ENCODE results near the gene ZNF415. TPM values are rescaled to one million over a fixed set of nuclear protein-coding genes. Genes with fewer than 3 reads are reported as not detected.
"Not testable (repeated sequence)": the region's sequence is repeated elsewhere in the genome, so short reads cannot be mapped to it uniquely, and the experiment has no call there.

Gene ZNF415
- total RNA-seq = 12.7 TPM
- long read RNA-seq, partial matches to known transcripts = 0 of 7 reads
- long read RNA-seq, other reads (novel, unspliced or antisense) = 3 of 7 reads

DNA sequence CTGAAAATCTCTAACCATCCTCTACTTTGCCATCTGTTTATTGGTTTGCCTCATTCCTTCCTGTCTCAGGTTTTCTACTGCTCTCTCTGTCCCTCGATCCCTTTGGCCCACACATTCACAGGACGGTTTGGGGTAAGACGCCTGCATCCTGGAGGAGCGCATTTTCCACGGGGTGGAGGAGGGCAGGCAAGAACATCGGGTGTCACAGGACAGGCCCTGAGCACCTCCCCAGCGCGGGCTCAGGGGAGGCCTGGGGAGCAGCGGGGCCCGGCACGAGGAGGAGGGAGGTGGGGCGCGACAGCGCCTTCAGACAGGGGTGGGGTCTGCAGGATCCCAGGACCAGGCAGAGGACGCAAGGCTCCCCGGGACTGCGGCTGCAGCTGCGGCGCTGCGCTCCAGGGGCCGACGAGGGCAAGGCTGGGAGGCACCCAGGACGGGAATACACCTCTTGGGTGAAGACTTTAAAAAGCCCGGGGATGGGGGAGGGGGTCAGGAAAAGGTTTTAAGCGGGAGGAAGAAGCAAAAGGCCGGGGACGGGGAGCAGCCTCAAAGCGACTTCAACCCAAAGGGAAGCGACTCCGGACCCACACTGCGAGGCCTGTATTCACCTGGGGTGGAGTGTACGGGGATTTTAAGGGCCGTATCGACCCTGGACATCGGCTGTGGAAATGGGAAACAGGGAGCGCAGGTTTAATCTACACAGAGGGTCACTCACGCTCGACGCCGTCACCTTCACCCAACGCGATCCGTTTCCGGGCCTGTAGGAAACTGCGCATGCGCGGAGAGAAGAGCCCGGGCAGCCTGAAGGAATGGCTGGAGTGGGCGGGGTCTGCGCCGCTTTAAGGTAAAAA is at the start of gene ZNF415:
ZNF415 (minus strand) TSS at position 770 of the 851 bp plus-strand sequence. CDS start 10,234 bp downstream, outside the sequence.
- peak; percentile 93 for DNase-seq (ENCODE audit: low spot score)

DNA sequence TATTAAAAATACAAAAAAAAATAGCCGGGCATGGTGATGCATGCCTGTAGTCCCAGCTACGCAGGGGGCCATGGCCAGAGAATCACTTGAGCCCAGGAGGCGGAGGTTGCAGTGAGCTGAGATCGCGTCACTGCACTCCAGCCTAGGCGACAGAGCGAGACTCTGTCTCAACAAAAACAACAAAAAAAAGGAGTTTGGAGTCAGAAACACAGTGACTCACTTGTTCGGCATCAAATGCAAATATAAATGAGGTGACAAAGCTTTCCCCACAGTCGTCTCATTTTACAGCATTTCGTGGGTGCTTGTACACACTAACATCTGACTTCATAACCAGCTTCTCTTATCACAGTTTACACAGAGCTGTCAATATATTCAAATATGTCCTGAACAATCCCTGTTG is 49.5 kb upstream of the ZNF415 start:
- no peak for DNase-seq (ENCODE audit: low spot score)

DNA sequence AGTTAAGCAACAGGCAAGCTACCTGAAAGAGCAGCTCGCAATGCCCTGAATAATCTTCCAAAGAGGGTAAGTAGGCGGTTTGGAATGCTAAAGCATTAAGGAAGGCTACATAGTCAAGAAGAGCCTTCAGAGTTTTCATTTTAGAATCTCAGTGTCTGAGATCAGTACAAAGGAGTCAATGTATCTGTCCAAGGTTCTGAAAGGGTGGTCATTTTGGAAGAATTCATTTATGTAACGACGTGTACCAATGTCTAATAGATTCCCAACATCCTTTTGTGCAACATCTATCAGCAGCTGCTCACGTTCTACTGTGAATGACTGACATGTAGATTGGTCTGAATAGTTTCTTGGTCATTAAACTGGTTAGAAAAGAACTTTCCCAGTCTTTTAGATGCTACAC is 45.3 kb upstream of the ZNF415 start:
- no peak for DNase-seq (ENCODE audit: low spot score)

DNA sequence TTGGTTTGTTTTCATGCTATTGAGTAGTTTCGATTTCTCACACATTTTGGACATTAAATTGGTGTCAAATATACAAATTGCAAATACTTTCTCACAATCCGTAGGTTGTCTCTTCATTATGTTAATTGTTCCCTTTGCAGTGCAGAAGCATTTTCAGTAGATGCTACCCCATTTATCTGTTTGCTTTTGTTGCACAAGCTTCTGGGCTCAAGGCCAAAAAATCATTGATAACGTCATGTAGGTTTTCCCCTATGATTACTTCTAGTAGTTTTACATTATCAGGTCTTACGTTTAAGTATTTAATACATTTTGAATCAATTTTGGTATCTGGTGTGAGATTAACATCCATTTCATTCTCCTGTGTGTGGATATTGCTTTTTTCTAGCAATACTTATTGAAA is 40.2 kb upstream of the ZNF415 start:
- no peak for DNase-seq (ENCODE audit: low spot score)

DNA sequence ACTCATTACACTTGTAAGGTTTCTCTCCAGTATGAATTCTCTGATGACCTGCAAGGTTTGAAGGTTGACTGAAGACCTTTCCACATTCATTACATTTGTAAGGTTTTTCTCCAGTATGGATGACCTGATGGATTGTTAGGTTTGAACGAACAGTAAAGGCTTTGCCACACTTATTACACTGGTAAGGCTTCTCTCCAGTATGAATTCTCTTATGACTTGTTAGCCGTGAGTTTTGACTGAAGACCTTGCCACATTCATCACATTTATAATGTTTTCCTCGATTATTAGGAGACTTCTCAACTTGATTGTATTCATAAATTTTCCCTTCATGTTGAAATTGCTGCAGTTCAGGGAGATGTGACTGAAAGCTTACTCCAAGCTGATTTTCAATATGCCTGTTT is 33.0 kb upstream of the ZNF415 start:
- no peak for DNase-seq (ENCODE audit: low spot score)

DNA sequence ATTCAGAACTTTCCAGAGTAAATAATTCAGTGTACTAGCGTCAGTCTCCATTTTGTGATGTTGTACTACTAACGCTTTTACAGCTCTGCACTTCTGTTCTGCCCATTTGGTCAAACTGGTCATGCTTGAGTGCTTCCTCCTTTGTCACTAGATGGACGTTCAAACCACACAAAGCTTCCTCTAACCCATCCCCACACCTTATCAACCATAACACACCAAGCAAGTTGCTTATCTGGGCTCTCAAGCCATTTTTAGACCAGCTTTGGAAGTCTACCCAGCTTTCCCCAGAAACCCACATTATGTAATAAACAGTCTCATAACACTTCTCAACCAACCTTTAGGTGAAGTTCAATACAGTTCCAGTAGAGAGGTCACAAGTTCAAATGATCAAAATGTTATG is 28.4 kb upstream of the ZNF415 start:
- no peak for DNase-seq (ENCODE audit: low spot score)

DNA sequence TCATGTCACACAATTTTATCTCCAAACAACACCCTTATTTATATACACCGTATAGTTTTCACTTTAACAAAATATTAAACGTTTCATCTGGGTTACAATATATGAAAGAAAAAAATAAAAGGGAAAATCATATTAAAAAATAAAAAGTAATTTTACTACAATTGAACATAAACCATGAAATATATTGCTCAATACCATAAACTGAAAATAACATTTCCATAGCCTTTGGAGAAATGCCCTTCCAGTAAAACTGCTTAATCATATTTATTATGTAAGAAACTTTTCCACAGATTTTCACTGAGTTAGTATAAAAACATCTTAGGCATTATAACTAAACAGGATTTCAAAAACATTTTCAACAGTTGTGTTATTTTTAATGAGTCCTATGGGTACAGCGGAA is 27.6 kb upstream of the ZNF415 start:
- DNase-seq (ENCODE audit: low spot score) = no peak

DNA sequence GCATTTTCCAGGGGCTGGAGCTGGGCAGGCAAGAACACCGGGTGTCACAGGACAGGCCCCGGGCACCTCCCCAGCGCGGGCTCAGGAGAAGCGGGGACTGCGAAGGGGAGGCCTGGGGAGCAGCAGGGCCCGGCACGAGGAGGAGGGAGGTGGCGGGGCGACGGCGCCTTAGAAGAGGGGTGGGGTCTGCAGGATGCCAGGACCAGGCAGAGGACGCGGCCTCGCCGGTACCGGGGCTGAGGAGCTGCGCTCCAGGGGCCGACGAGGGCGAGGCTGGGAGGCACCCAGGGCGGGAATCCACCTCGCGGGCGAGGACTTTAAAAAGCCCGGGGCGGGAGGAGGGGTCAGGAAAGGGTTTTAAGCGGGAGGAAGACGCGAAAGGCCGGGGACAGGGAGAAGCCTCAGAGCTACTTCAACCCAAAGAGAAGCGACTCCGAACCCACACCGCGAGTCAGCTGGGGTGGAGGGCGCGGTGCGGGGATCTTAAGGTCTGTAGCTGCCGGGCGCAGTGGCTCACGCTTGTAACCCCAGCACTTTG is 25.5 kb upstream of the ZNF415 start:
- DNase-seq (ENCODE audit: low spot score) = no peak

DNA sequence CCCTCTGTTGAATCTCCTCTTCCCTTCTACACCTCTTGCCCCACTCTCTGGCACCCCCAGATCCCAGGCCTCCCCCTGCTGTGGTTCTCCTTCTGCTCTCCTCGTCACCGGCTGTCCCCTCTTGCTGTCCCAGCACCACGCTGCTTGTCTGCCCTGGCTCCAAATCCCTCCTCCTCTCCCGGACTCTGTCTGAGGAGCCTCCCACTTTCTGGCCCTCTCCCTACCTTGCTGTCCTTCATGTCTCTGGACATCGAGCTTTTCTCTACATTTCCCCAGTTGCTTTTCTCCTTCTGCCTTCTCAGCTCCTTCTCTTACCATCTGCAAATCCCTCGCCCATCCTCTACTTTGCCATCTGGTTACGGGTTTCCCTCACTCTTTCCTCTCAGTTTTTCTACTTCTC is 24.9 kb upstream of the ZNF415 start:
- DNase-seq (ENCODE audit: low spot score) = no peak

DNA sequence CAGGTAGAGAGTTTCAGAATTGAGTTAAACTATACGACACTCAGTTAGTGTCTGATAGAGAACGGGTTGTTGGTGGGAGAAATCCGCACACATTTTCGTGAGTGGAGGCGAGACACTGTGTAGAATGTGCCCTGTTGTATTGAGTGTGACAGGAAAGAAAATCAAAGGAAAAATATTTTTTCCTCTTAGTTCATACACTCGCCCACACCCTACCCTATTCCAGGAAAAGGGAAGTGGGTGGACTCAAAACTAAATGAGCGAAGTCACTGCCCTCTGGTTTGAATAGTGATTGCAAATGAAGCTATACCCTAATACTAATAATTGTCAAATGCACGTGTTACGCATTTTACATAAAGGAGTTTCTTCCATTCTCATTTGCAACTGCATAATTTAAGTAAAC is 24.1 kb upstream of the ZNF415 start:
- no peak for DNase-seq (ENCODE audit: low spot score)

DNA sequence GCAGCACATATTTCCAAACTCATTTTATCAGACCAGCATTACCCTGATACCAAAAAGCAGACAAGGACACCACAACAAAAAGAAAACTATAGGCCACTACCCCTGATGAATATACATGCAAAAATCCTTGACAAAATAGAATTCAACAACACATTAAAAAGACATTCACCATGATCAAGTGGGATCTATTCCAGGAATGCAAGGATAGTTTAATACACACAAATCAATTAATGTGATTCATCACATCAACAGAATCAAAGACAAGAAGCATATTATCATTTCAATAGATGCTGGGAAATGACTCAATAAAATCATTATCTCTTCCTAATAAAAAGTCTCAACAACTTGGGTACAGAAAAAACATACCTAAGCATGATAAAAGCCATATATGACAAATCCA is 14.9 kb upstream of the ZNF415 start:
- no peak for DNase-seq (ENCODE audit: low spot score)

DNA sequence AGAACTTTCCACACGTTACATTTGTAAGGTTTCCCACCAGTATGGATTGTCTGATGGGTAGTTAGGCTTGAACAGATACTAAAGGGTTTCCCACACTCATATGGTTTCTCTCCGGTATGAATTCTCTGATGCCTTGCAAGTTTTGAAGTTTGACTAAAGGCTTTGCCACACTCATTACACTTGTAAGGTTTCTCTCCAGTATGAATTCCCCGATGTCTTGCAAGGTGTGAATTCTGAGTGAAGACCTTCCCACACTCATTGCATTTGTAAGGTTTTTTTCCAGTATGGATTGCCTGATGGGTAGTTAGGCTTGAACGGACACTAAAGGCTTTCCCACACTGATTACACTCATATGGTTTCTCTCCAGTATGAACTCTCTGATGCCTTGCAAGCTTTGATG is 7.6 kb upstream of the ZNF415 start:
- no peak for DNase-seq (ENCODE audit: low spot score)

DNA sequence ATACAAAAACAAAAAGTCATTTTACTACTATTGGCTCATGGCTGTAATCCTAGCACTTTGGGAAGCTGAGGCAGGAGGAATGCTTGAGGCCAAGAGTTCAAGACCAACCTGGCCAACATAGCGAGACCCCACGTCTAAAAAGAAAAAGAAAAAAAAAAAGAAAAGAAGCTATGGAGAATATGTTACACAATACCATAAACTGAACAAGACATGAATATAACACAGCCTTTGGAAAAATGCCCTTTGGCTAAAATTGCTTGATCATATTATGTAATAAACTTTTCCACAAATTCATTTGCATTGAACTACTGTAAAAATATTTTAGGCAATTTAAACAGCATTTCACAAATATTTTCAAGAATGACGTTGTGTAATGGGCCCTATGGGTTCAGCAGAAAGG is 3.7 kb upstream of the ZNF415 start:
- DNase-seq (ENCODE audit: low spot score) = no peak

DNA sequence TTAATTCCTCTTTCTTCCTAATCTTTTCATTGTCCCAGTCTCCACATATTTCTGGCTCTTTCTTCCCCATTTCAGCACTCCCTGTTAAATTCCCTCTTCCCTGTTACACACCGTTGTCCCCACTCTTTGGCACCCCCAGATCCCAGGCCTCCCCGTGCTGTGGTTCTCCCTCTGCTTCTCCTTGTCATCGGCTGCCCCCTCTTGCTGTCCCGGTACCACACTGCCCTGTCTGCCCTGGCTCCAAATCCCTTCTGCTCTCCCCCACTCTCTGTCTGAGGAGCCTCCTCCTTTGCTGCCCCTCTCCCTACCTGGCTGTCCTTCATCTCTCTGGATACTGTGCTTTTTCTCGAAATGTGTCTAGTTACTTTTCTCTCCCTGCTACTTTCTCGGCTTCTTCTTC is 983 bp downstream of the ZNF415 start:
- DNase-seq (ENCODE audit: low spot score) = no peak

DNA sequence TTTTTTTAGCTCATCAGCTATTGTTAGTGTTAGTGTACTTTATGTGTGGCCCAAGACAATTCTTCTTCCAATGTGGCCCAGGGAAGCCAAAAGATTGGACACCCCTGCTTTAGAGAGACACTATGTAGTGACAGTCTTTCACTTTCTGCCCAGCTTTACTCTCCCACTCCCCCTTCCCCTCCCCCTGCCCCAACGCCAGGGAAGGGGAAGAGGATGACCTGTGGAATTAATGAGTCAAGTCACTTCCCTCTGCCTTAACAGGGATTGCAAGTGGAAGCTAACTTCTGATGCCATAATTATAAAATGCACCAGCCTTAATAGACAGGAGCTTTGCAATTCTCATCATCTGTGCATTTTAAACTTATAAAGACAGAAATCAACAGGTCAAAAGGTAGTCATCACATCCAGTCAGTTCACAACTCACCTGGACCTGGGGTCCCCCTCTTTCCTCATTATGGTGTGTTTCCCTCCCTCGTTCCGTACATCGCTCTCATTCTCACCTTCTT is 1.6 kb downstream of the ZNF415 start:
- DNase-seq (ENCODE audit: low spot score) = no peak

DNA sequence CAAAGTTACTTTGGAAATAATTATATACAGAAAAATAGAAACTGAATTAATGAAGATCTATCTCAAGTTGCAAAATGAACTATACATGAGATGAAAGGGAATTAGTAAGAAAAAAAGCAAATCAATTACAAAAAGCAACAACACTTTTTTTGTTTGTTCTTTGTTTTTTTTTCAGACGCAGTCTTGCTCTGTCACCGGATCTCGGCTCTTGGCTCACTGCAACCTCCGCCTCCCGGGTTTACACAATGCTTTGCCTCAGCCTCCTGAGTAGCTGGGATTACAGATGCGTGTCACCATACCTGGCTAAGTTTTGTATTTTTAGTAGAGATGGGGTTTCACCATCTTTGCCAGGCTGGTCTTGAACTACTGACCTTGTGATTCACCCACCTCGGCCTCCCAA is 2.2 kb downstream of the ZNF415 start:
- DNase-seq (ENCODE audit: low spot score) = no peak

DNA sequence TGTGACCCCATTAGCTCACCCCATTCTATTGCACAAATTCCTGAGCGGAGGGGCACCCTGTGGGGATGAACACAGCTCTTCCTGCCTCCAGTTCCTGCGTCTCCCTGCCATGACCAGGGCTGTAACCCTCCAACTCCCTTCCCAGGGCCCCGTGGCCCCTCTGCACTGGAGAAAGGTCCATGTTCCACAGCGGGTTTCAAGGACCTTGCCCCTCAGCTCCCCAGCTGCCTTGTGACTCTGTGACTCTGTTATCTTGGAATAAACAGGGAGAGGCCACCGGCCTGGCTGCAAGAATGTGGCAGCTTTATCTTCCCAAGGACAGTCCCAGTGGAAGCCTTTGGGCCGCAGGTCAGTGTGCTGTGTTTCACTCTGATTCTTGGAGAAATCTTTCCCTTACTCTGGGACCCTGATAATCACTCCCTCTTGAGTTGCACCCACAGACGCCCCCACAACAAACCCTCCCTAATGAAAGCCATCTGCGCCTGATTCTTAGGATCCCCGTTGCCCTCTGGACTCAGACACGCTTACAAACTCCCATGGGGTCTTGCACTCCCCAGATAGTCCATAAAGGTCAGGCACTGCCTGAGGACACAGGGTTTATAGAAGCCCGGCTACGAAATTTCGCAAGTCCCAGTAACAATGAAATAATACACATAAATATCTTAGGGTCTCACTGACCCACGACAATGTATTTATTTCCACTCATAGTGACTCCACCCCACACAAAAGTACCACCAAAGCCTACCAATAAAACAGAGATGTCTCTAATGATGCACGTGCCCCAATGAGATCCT is 5.8 kb downstream of the ZNF415 start:
- not testable (repeated sequence) for DNase-seq (ENCODE audit: low spot score)

DNA sequence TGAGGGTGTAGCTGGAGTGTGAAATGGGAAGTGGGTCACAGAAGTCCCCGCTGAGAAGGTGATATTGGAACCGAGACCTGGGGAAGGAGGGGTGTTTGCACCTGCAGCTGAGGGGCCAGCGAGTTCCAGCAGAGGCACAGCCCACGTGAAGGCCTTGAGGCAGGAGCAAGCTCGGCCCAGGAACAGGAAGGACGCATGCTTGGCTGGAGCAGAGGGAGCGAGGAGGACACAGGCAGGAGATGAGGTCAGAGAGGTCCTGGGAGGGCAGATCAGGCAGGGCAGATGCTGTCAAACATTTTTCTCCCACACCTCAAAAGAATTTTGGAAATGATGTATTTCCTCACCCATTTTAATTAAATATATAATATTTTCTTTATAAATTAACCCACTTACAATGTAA is 9.3 kb downstream of the ZNF415 start:
- no peak for DNase-seq (ENCODE audit: low spot score)

DNA sequence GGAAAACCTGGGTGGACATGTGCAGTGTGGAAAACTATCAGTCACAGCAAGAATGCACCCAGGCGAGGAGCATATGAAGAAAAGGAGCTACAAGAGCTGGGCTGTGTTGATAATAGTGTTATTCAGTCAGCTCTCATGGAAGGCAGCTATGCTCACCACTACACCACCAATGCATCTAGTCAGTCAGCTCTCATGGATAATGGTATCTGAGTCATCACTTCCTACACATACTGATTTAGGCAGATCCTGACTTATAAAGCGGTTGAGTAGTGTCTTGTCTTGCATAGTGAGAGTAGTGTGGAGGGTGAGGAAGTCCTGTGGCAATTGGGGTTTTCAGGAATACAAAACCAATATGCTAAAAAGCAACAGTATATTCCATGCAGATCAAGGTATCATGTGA is 20.4 kb downstream of the ZNF415 start:
- no peak for DNase-seq (ENCODE audit: low spot score)

DNA sequence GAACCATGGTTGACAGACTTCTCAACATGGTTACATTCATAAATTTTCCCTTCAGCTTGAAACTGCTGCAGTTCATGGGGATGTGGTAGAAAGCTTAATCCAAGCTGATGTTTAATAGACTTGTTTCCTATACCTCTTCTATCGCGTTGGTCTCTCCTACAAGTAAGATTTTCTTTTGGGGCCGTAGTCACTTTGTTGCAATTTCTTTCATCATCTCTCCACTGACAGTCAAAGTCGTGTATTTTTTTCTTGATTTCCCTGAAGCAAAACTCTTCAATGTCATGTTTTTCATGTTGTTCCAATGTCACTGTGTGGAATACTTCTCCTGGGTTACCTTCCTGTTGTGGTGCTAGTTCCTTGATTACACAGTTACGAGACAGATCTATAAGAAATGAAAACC is 23.2 kb downstream of the ZNF415 start:
- no peak for DNase-seq (ENCODE audit: low spot score)

DNA sequence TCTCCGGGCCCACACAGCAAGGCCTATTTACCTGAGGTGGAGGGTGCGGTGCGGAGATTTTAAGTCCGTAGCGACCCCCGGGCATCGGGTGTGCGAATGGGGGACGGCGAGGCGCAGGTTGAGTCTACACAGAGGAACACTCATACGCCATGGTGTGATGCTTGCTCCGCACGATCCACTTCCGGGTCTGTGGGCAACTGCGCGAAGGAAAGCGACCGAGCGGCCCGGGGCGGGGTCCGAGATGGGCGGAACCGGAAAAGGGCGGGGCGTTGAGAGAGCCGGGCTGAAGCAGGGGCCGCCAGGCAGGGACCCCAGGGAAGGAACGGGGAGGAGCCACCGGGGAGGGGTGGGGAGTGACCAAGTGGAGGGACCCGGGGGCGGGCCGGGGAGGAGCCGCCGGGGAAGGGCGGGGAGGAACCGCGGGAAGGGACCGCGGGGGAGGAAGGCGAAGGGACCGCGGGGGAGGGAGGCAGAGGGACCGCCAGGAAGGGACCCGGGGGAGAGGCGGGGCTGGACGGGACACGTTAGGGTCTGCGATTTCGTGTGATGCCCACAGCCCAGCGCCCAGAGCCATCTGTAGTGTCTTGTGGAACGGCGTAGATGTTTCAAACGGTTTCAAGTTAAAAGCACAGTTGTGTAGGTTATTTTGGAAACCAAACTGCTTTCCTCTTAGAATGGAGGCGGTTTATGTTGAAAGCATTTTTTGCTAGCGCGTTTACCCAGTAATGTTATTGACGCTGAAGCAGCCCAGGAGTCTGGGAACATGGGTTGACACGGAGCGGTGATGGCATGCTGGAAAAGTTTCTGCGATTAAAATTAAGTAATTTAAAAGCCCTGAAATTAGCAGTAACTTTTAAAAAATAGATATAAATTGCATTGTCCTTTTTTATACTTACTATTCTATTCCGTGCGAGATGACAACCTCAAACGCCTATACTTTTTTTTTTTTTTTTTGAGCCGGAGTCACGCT is 29.2 kb downstream of the ZNF415 start, which contains the start of gene ZNF160:
ZNF160 (minus strand) TSS at position 189 of the 970 bp plus-strand sequence. CDS start 17,146 bp downstream, outside the sequence.
- DNase-seq (ENCODE audit: low spot score) = peak; percentile 99

Data from mesenteric fat pad (tissue), 1 donor.